ENCODE data around the gene KRT82. TPM values are rescaled to one million over a fixed set of nuclear protein-coding genes. Genes with fewer than 3 reads are reported as not detected.

The KRT82 gene
- total RNA-seq, 2 donors from 2014 or later, result not detected

- no peak within 1 kb of the TSS for H3K27ac ChIP-seq
- no peaks in the 10 kb centered on the region for H3K9me3 ChIP-seq
- DNase-seq (ENCODE audit: low spot score) (no peak), ATAC-seq (ENCODE audit: insufficient number of reproducible peaks, low FRiP score, low read depth) (no peak)
- H3K36me3 ChIP-seq, result no peaks in the 10 kb centered on the region
- H3K27me3 ChIP-seq (replicated peaks; ENCODE audit: insufficient read depth), result no peaks in the 10 kb centered on the region
- no peak within 1 kb of the TSS for H3K4me3 ChIP-seq
- no peak for TF ChIP-seq CTCF (IDR thresholded peaks at IDR 0.05)
- no peaks in the 10 kb centered on the region for H3K4me1 ChIP-seq (ENCODE audit: control insufficient read depth in 1 of 2, low read depth in 2 of 2)
Measured at GRCh38 chr12:52434081-52434733, 28.1 kb upstream of the KRT82 start, which contains the start of gene KRT75. Gene KRT75 (minus strand): TSS chr12:52434371. CDS start chr12:52434304, 67 bp downstream.

GRCh38 chr12:52433501-52434080 lies 27.5 kb upstream of the KRT82 start:
- Histone ChIP-seq H3K4me1 (ENCODE audit: control insufficient read depth in 1 of 2, low read depth in 2 of 2) (no peaks in the 10 kb centered on the region), H3K4me3 (no peak overlapping the region), H3K36me3 (no peaks in the 10 kb centered on the region), H3K27me3 (replicated peaks; ENCODE audit: insufficient read depth) (no peaks in the 10 kb centered on the region), H3K9me3 (no peaks in the 10 kb centered on the region), H3K27ac (no peak overlapping the region)
- TF ChIP-seq CTCF (IDR thresholded peaks at IDR 0.05), result no peak
- no peak for ATAC-seq (ENCODE audit: insufficient number of reproducible peaks, low FRiP score, low read depth)
- DNase-seq (ENCODE audit: low spot score), result no peak

- Histone ChIP-seq H3K4me1 (ENCODE audit: control insufficient read depth in 1 of 2, low read depth in 2 of 2) (no peaks in the 10 kb centered on the region), H3K9me3 (no peaks in the 10 kb centered on the region), H3K27ac (no peak overlapping the region), H3K36me3 (no peaks in the 10 kb centered on the region), H3K4me3 (no peak overlapping the region), H3K27me3 (replicated peaks; ENCODE audit: insufficient read depth) (no peaks in the 10 kb centered on the region)
- DNase-seq (ENCODE audit: low spot score), result no peak
- no peak for ATAC-seq (ENCODE audit: insufficient number of reproducible peaks, low FRiP score, low read depth)
- no peak for TF ChIP-seq CTCF (IDR thresholded peaks at IDR 0.05)
Measured at GRCh38 chr12:52432559-52433207, 26.5 kb upstream of the KRT82 start.

- TF ChIP-seq CTCF (IDR thresholded peaks at IDR 0.05), result no peak
- H3K9me3 ChIP-seq, result no peaks in the 10 kb centered on the region
- H3K27ac ChIP-seq, result no peak overlapping the region
- H3K36me3 ChIP-seq, result no peaks in the 10 kb centered on the region
- no peaks in the 10 kb centered on the region for H3K4me1 ChIP-seq (ENCODE audit: control insufficient read depth in 1 of 2, low read depth in 2 of 2)
- H3K4me3 ChIP-seq, result no peak overlapping the region
- H3K27me3 ChIP-seq (replicated peaks; ENCODE audit: insufficient read depth), result no peaks in the 10 kb centered on the region
- ATAC-seq (ENCODE audit: insufficient number of reproducible peaks, low FRiP score, low read depth) (no peak), DNase-seq (ENCODE audit: low spot score) (no peak)
Measured at GRCh38 chr12:52428121-52428520, 22.0 kb upstream of the KRT82 start.

GRCh38 chr12:52427083-52427482 lies 20.9 kb upstream of the KRT82 start:
- ATAC-seq (ENCODE audit: insufficient number of reproducible peaks, low FRiP score, low read depth), result no peak
- no peak for DNase-seq (ENCODE audit: low spot score)
- no peaks in the 10 kb centered on the region for H3K36me3 ChIP-seq
- no peaks in the 10 kb centered on the region for H3K4me1 ChIP-seq (ENCODE audit: control insufficient read depth in 1 of 2, low read depth in 2 of 2)
- H3K9me3 ChIP-seq, result no peaks in the 10 kb centered on the region
- TF ChIP-seq CTCF (IDR thresholded peaks at IDR 0.05), result no peak
- no peaks in the 10 kb centered on the region for H3K27me3 ChIP-seq (replicated peaks; ENCODE audit: insufficient read depth)
- H3K4me3 ChIP-seq, result no peak overlapping the region
- no peak overlapping the region for H3K27ac ChIP-seq

Data from thoracic aorta (tissue), 2 donors.